BLaER1 (cell line): ENCODE data around the gene DCAF8L2.

Experiments used
- H3K27ac ChIP-seq: shearing (Covaris generic); formaldehyde crosslinking; 2 replicates; pipeline ENCODE4 v1.8.1; 2022
- H3K27me3 ChIP-seq: shearing (Covaris generic); formaldehyde crosslinking; 2 replicates; pipeline ENCODE4 v1.8.1; 2022
- H3K36me3 ChIP-seq: shearing (Covaris generic); formaldehyde crosslinking; 2 replicates; pipeline ENCODE4 v1.8.1; 2022
- H3K4me1 ChIP-seq: shearing (Covaris generic); formaldehyde crosslinking; 2 replicates; pipeline ENCODE4 v1.8.1; 2022
- H3K4me2 ChIP-seq: shearing (Covaris generic); formaldehyde crosslinking; 2 replicates; pipeline ENCODE4 v1.8.1; 2022
- H3K4me3 ChIP-seq: shearing (Covaris generic); formaldehyde crosslinking; 2 replicates; pipeline ENCODE4 v1.8.1; 2022
- H3K9ac ChIP-seq: shearing (Covaris generic); formaldehyde crosslinking; 2 replicates; pipeline ENCODE4 v1.8.1; 2022
- H3K9me3 ChIP-seq: shearing (Covaris generic); formaldehyde crosslinking; 2 replicates; pipeline ENCODE4 v1.8.1; 2022
- H4K20me1 ChIP-seq: shearing (Covaris generic); formaldehyde crosslinking; 2 replicates; pipeline ENCODE4 v1.8.1; 2022
- Cebpa-rat ChIP-seq: shearing (Covaris generic); IDR thresholded peaks from 2 replicates; pipeline ENCODE4 v1.8.1; 2022

Gene DCAF8L2

DNA sequence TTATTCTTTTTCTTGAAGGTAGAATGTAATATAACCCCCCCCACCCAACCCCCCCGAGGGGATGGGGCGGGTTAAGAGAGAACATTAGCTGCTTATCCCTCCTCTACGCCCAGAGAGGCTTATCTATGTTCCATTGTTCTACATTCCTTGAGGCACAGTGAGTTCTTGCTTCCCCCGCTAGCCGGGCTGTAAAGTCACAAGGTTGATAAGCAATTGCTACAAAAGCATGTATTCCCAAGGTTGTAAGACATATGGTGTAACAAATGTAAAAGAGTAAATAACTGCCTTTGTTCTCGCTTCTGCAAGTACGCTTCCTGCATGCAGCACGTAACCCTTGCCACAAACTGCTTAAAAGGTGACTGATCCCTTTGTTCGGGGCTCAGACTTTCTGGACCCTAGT is 8.2 kb downstream of the DCAF8L2 start:
- no peaks in the 10 kb centered on the region for H3K36me3 ChIP-seq
- no peak overlapping the region for H3K4me2 ChIP-seq
- no peaks in the 10 kb centered on the region for H3K4me1 ChIP-seq
- H3K27me3 ChIP-seq, result peaks cover 69% of the 10 kb centered on the region
- H4K20me1 ChIP-seq, result no peaks in the 10 kb centered on the region
- TF ChIP-seq Cebpa-rat, result no peak
- 0 out of 2 replicates have a peak, but pooled peaks cover 3% of the 10 kb centered on the region for H3K9me3 ChIP-seq
- H3K9ac ChIP-seq, result no peak overlapping the region
- H3K27ac ChIP-seq, result no peak overlapping the region
- H3K4me3 ChIP-seq, result no peak overlapping the region

DNA sequence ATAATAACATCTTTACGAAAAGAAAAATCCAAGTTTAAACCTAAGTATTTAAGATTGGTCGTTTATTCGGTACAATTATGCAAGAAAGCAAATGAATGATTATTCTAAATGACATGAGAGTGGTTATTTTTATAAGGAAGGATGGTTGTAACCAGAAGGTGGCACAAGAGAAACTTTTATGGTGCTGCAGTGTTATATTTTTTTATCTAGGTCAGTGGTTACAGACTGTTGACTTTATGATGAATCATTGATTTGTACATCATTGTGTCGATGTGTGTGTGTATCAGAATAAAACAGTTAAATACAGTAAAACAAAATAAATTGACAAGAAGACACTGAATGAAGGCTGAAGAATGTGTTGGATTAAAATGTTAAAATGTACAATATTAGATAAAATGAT is 9.8 kb downstream of the DCAF8L2 start:
- no peak overlapping the region for H3K4me3 ChIP-seq
- no peak for TF ChIP-seq Cebpa-rat
- no peaks in the 10 kb centered on the region for H4K20me1 ChIP-seq
- no peaks in the 10 kb centered on the region for H3K36me3 ChIP-seq
- H3K4me2 ChIP-seq, result no peak overlapping the region
- no peak overlapping the region for H3K27ac ChIP-seq
- no peak overlapping the region for H3K9ac ChIP-seq
- H3K4me1 ChIP-seq, result no peaks in the 10 kb centered on the region
- H3K9me3 ChIP-seq, result no peaks in the 10 kb centered on the region
- peaks cover 74% of the 10 kb centered on the region for H3K27me3 ChIP-seq

DNA sequence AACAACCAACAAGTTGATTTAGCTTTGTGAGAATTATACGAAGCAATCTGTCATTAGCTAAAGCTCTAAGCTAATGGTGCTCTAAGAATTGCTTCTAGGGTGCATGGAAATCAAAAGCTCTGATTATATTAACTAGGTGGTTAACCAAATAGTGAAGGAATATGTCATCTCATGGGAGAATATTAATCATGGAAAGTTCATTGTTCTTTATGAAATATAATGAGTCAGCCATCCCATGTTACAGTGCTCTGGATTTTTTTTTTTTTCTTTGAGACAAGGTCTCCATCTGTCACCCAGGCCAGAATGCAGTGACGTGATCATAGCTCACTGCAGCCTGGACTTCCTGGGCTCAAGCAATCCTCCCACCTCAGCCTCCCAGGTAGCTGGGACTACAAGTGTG is 10.5 kb downstream of the DCAF8L2 start:
- Histone ChIP-seq H3K4me1 (no peaks in the 10 kb centered on the region), H3K27me3 (peaks cover 72% of the 10 kb centered on the region), H4K20me1 (no peaks in the 10 kb centered on the region), H3K9ac (no peak overlapping the region), H3K9me3 (no peaks in the 10 kb centered on the region), H3K36me3 (no peaks in the 10 kb centered on the region), H3K4me3 (no peak overlapping the region), H3K27ac (no peak overlapping the region), H3K4me2 (no peak overlapping the region)
- TF ChIP-seq Cebpa-rat, result no peak

GRCh38 chrX:27608671-27609070 is 18.5 kb downstream of the DCAF8L2 start:
- no peak for TF ChIP-seq Cebpa-rat
- Histone ChIP-seq H3K9ac (no peak overlapping the region), H4K20me1 (no peaks in the 10 kb centered on the region), H3K27me3 (peaks cover 58% of the 10 kb centered on the region), H3K9me3 (0 out of 2 replicates have a peak, but pooled peaks cover 4% of the 10 kb centered on the region), H3K4me2 (no peak overlapping the region), H3K4me1 (no peaks in the 10 kb centered on the region), H3K27ac (no peak overlapping the region), H3K4me3 (no peak overlapping the region), H3K36me3 (no peaks in the 10 kb centered on the region)

GRCh38 chrX:27619459-27619858 is 29.3 kb downstream of the DCAF8L2 start:
- no peak overlapping the region for H3K4me2 ChIP-seq
- no peaks in the 10 kb centered on the region for H3K4me1 ChIP-seq
- H3K27me3 ChIP-seq, result peaks cover 52% of the 10 kb centered on the region
- no peak overlapping the region for H3K4me3 ChIP-seq
- H3K36me3 ChIP-seq, result no peaks in the 10 kb centered on the region
- no peak overlapping the region for H3K27ac ChIP-seq
- no peaks in the 10 kb centered on the region for H3K9me3 ChIP-seq
- H3K9ac ChIP-seq, result no peak overlapping the region
- H4K20me1 ChIP-seq, result no peaks in the 10 kb centered on the region
- TF ChIP-seq Cebpa-rat, result no peak

DNA sequence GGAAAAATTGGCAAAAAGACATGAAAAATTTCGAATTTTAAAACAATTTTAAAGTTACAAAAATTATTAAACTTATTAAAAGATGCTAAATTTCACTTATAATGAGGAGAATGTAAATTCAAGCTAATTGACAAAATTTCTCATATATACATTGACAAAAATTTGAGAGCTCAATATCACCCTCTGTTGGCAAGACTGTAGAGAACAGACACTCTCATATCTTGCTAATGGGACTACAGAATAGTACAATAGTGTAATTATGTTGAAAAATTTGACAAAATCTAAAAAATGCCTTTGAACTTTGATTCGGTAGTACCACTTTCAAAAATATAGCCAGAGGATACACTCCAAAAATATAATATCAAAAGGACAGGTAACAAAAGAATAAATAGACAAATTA is 29.8 kb downstream of the DCAF8L2 start:
- H3K4me2 ChIP-seq, result no peak overlapping the region
- H3K4me1 ChIP-seq, result no peaks in the 10 kb centered on the region
- no peak for TF ChIP-seq Cebpa-rat

GRCh38 chrX:27622883-27623282 is 32.7 kb downstream of the DCAF8L2 start:
- Histone ChIP-seq H3K9me3 (no peaks in the 10 kb centered on the region; the same call in 1 of the 2 replicates), H3K4me2 (no peak overlapping the region), H3K4me1 (no peaks in the 10 kb centered on the region), H3K27me3 (peaks cover 62% of the 10 kb centered on the region), H4K20me1 (no peaks in the 10 kb centered on the region), H3K36me3 (no peaks in the 10 kb centered on the region), H3K9ac (no peak overlapping the region), H3K27ac (no peak overlapping the region), H3K4me3 (no peak overlapping the region)
- no peak for TF ChIP-seq Cebpa-rat

More for the DNA sequence above, 29.8 kb downstream of the DCAF8L2 start:
- Histone ChIP-seq H3K4me3 (no peak overlapping the region), H3K9me3 (no peaks in the 10 kb centered on the region; the same call in 1 of the 2 replicates), H3K27ac (no peak overlapping the region), H3K9ac (no peak overlapping the region), H3K27me3 (peaks cover 53% of the 10 kb centered on the region), H3K36me3 (no peaks in the 10 kb centered on the region), H4K20me1 (no peaks in the 10 kb centered on the region)

- Histone ChIP-seq H3K36me3 (no peaks in the 10 kb centered on the region), H3K4me2 (no peak overlapping the region), H3K4me3 (no peak overlapping the region), H3K9me3 (no peaks in the 10 kb centered on the region; the same call in 1 of the 2 replicates), H3K27me3 (peaks cover 72% of the 10 kb centered on the region), H4K20me1 (no peaks in the 10 kb centered on the region), H3K27ac (no peak overlapping the region), H3K9ac (no peak overlapping the region), H3K4me1 (no peaks in the 10 kb centered on the region)
- no peak for TF ChIP-seq Cebpa-rat
Observed at GRCh38 chrX:27626066-27626465, 35.9 kb downstream of the DCAF8L2 start.

DNA sequence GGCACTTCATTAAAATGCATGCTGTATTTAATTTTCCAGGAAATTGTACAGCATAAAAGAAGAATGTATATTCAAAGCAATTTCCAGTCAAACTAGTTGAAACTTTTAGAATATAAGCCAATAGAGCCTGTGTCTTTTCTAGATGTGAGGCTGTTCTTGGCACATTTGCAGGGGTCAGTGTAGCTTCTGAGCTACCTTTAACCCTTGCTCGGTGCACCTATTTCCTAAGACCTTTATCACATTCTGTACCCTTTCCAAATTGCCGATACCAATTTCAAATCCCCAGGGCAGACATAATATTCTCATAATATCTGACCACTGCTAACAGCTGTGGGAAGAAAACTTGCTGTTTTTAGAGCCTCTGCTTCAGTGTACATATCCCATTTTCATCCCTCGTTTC is 43.2 kb downstream of the DCAF8L2 start:
- Histone ChIP-seq H3K9me3 (no peaks in the 10 kb centered on the region), H4K20me1 (no peaks in the 10 kb centered on the region), H3K27ac (no peak overlapping the region), H3K9ac (no peak overlapping the region), H3K36me3 (no peaks in the 10 kb centered on the region), H3K4me2 (no peak overlapping the region), H3K27me3 (peaks cover 77% of the 10 kb centered on the region), H3K4me1 (no peaks in the 10 kb centered on the region), H3K4me3 (no peak overlapping the region)
- TF ChIP-seq Cebpa-rat, result no peak

- no peak overlapping the region for H3K4me2 ChIP-seq
- H4K20me1 ChIP-seq, result no peaks in the 10 kb centered on the region
- peaks cover 83% of the 10 kb centered on the region for H3K27me3 ChIP-seq
- no peak overlapping the region for H3K4me3 ChIP-seq
- H3K4me1 ChIP-seq, result no peaks in the 10 kb centered on the region
- no peaks in the 10 kb centered on the region for H3K9me3 ChIP-seq
- H3K36me3 ChIP-seq, result no peaks in the 10 kb centered on the region
- no peak for TF ChIP-seq Cebpa-rat
- no peak overlapping the region for H3K27ac ChIP-seq
- H3K9ac ChIP-seq, result no peak overlapping the region
Observed at GRCh38 chrX:27656581-27656980, 66.4 kb downstream of the DCAF8L2 start.

- Histone ChIP-seq H4K20me1 (no peaks in the 10 kb centered on the region), H3K9ac (no peak overlapping the region), H3K4me1 (no peaks in the 10 kb centered on the region), H3K27me3 (peaks cover 70% of the 10 kb centered on the region), H3K4me2 (no peak overlapping the region), H3K27ac (no peak overlapping the region), H3K36me3 (no peaks in the 10 kb centered on the region), H3K9me3 (no peaks in the 10 kb centered on the region), H3K4me3 (no peak overlapping the region)
- TF ChIP-seq Cebpa-rat, result no peak
Observed at GRCh38 chrX:27660878-27661277, 70.7 kb downstream of the DCAF8L2 start.
